GM19467 (cell line): ENCODE results near the gene ECE2.
"Not testable (repeated sequence)": the region's sequence is repeated elsewhere in the genome, so short reads cannot be mapped to it uniquely, and the experiment has no call there.

Experiments used
- ATAC-seq: cut with Tn5 transposase; IDR thresholded peaks from one replicate; pipeline ENCODE4 v1.9.1; 2021; ENCODE audit warnings: mild to moderate bottlenecking, moderate library complexity; ENCODE audit not compliant: unreplicated experiment

ECE2 gene

GRCh38 chr3:184262764-184263179 lies 13.1 kb upstream of the ECE2 start:
- no peak for ATAC-seq

- ATAC-seq = not testable (repeated sequence)
Measured at GRCh38 chr3:184267249-184267648, 8.6 kb upstream of the ECE2 start.

- ATAC-seq = no peak
Measured at GRCh38 chr3:184272269-184272668, 3.6 kb upstream of the ECE2 start.

GRCh38 chr3:184275381-184275701 lies 481 bp upstream of the ECE2 start:
- ATAC-seq = no peak

GRCh38 chr3:184277366-184277765 lies 1.5 kb downstream of the ECE2 start:
- no peak for ATAC-seq

- ATAC-seq = no peak
Measured at GRCh38 chr3:184282941-184283340, 7.1 kb downstream of the ECE2 start.

- ATAC-seq = no peak
Measured at GRCh38 chr3:184283681-184284080, 7.9 kb downstream of the ECE2 start.

GRCh38 chr3:184284696-184285095 lies 8.9 kb downstream of the ECE2 start:
- no peak for ATAC-seq

GRCh38 chr3:184289426-184289938 lies 13.7 kb downstream of the ECE2 start:
- ATAC-seq = no peak

- ATAC-seq = no peak
Measured at GRCh38 chr3:184290331-184290730, 14.5 kb downstream of the ECE2 start.

- no peak for ATAC-seq
Measured at GRCh38 chr3:184291044-184291737, 15.4 kb downstream of the ECE2 start.

GRCh38 chr3:184291738-184292445 lies 16.1 kb downstream of the ECE2 start:
- ATAC-seq = no peak

GRCh38 chr3:184295771-184296170 lies 19.9 kb downstream of the ECE2 start:
- no peak for ATAC-seq

- no peak for ATAC-seq
Measured at GRCh38 chr3:184296616-184297015, 20.8 kb downstream of the ECE2 start.

- ATAC-seq = peak; percentile 88
Measured at GRCh38 chr3:184298759-184299487, 23.1 kb downstream of the ECE2 start, which contains the start of gene PSMD2. Gene PSMD2, plus strand, starts transcription at chr3:184299241. Its CDS starts 26 bp downstream, at chr3:184299267.

GRCh38 chr3:184299488-184300377 lies 23.9 kb downstream of the ECE2 start:
- no peak for ATAC-seq

GRCh38 chr3:184300378-184300720 lies 24.5 kb downstream of the ECE2 start:
- no peak for ATAC-seq

GRCh38 chr3:184305577-184305976 lies 29.8 kb downstream of the ECE2 start:
- no peak for ATAC-seq

- no peak for ATAC-seq
Measured at GRCh38 chr3:184306341-184306972, 30.6 kb downstream of the ECE2 start.

- ATAC-seq = no peak
Measured at GRCh38 chr3:184307915-184308314, 32.1 kb downstream of the ECE2 start.
